Pancreas (tissue), 10 donors: ENCODE measurements around the gene SANBR. TPM values are rescaled to one million over a fixed set of nuclear protein-coding genes. Genes with fewer than 3 reads are reported as not detected.

ENCODE experiments used
- ATAC-seq, 4 donors: fragments of 200-7000 bp; cut with Tn5 transposase; one replicate each; pipeline versions ENCODE4 v1.8.0 to v1.9.1; 2020; ENCODE audit warnings: mild to moderate bottlenecking in 4 of 4, moderate library complexity in 4 of 4
- DNase-seq, 6 donors: peaks; one replicate each; pipeline ENCODE4 v3.0.0-alpha.2; 2020
- FAIRE-seq: peaks from 2 replicates; lab custom pipeline; 2012; peaks lifted over from hg19 to GRCh38; lab: Jason Lieb, UNC
- H3K27ac ChIP-seq, 4 donors: fragments of 200-600 bp; sonication (generic); 1 replicate in 3 of 4; 2 replicates in 1 of 4; pipeline versions ENCODE4 v1.5.0 to v1.8.0; 2020
- H3K27me3 ChIP-seq, 4 donors: fragments of 200-600 bp; one replicate each; pipeline ENCODE4 v1.8.0; 2021
- H3K36me3 ChIP-seq, 3 donors: fragments of 200-600 bp; sonication (generic) in 1 of 3; one replicate each; pipeline versions ENCODE4 v1.5.0 to v1.8.0; 2020 to 2021
- H3K4me1 ChIP-seq, 3 donors: fragments of 200-600 bp; one replicate each; pipeline ENCODE4 v1.8.0; 2021
- H3K4me3 ChIP-seq, 4 donors: fragments of 200-600 bp; sonication (generic) in 2 of 4; one replicate each; pipeline versions ENCODE4 v1.5.0 to v1.8.0; 2020 to 2021
- H3K9me3 ChIP-seq, 4 donors: fragments of 200-600 bp; one replicate each; pipeline ENCODE4 v1.8.0; 2021
- WGBS, 2 donors: extraction: QIAGEN DNeasy Blood & Tissue Kit; methylation state at CpG; one replicate each; pipeline ENCODE4 v1.1.7; 2013; 5-methylcytosine and 5-hydroxymethylcytosine counted together
- intact Hi-C, 3 donors: fragments of 100-400 bp; cut with DNase I; formaldehyde crosslinking; loops; one replicate each; pipeline versions ENCODE4 v1.11.1 to v1.14.2; 2022
- polyA plus RNA-seq, 2 donors: library from polyadenylated mRNA; stranded (reverse); fragments of 200-250 nt; gene quantifications; one replicate each; pipeline ENCODE4 v1.2.3, GENCODE V29; 2013
- total RNA-seq, 6 donors: library from RNA; stranded (reverse); fragmentation: NEBNext Ultra II Directional in 4 of 6; extraction: Animal tissue kit (Norgen Biotek cat#: 25700) in 4 of 6; gene quantifications; one replicate each; pipeline versions ENCODE4 v1.2.1 to v1.2.4, GENCODE V29; 2021 to 2023
- TF ChIP-seq, protein P1 (sequence below), 4 donors: fragments of 200-600 bp; sonication (generic) in 3 of 4; IDR thresholded peaks; one replicate each; pipeline versions ENCODE4 v1.5.0 to v1.8.0; 2021; ENCODE audit warnings: antibody characterized with exemption in 4 of 4
- donor health status: healthy with polysubstance abuse.
- donor health status: DM: no; HTN: no; CAD: no; lungs with moderate emphysema.
- donor health status: DM: no; HTN: no; CAD: no.
- donor health status: control.
- donor health status: control.
- donor health status: Bipolar disorder and iron deficiency.
- donor health status: DM: yes; HTN: yes; CAD: no.
- donor health status: DM: no; HTN: no; CAD: no.
- donor health status: DM: no; HTN: no; CAD: no.
- donor health status: DM: yes; HTN: yes; CAD: no.

SANBR gene
- 1 to 10 TPM; 1.7 to 5.1 (median 3.4) TPM for total RNA-seq
- 1 to 10 TPM; 2.6 to 2.7 TPM for polyA plus RNA-seq

- FAIRE-seq (no peak), DNase-seq (peak; percentile 84 to 94 (median 88)), ATAC-seq (peak; percentile 98 to 100 (median 99))
- TF ChIP-seq, protein P1, sequence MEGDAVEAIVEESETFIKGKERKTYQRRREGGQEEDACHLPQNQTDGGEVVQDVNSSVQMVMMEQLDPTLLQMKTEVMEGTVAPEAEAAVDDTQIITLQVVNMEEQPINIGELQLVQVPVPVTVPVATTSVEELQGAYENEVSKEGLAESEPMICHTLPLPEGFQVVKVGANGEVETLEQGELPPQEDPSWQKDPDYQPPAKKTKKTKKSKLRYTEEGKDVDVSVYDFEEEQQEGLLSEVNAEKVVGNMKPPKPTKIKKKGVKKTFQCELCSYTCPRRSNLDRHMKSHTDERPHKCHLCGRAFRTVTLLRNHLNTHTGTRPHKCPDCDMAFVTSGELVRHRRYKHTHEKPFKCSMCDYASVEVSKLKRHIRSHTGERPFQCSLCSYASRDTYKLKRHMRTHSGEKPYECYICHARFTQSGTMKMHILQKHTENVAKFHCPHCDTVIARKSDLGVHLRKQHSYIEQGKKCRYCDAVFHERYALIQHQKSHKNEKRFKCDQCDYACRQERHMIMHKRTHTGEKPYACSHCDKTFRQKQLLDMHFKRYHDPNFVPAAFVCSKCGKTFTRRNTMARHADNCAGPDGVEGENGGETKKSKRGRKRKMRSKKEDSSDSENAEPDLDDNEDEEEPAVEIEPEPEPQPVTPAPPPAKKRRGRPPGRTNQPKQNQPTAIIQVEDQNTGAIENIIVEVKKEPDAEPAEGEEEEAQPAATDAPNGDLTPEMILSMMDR (IDR thresholded peaks at IDR 0.05): no peak
- peak within 1 kb of the TSS; percentile 35 to 77 (median 66) for H3K27ac ChIP-seq
- intact Hi-C loops: no loop called here
- H3K9me3 ChIP-seq: no peaks in the 10 kb centered on the region
- no peaks in the 10 kb centered on the region for H3K27me3 ChIP-seq
- no peaks in the 10 kb centered on the region for H3K36me3 ChIP-seq
- WGBS, 2 donors: 1% methylated on average over 66 to 112 of the region's 112 CpGs
- peak within 1 kb of the TSS; percentile 77 to 94 (median 89) for H3K4me3 ChIP-seq
- peaks cover 0 to 6% (median 0%) of the 10 kb centered on the region in 3 donors for H3K4me1 ChIP-seq
Observed at GRCh38 chr2:61065714-61066709, at the start of gene SANBR. Gene SANBR, plus strand, starts transcription at chr2:61065871. Its CDS starts 4,480 bp downstream, at chr2:61070351.

- H3K27ac ChIP-seq: peak overlapping the region; percentile 75 to 91 (median 86)
- TF ChIP-seq, protein P1 (IDR thresholded peaks at IDR 0.05): no peak
- no peaks in the 10 kb centered on the region for H3K9me3 ChIP-seq
- H3K27me3 ChIP-seq: no peaks in the 10 kb centered on the region
- intact Hi-C loops: no loop called here
- ATAC-seq: peak; percentile 29 to 58 (median 52)
- WGBS, 2 donors: 7 to 12% methylated on average over 2 of the region's 2 CpGs
- FAIRE-seq: peak; percentile 26
- H3K36me3 ChIP-seq: no peaks in the 10 kb centered on the region
- peaks cover 0 to 44% (median 33%) of the 10 kb centered on the region in 3 donors for H3K4me1 ChIP-seq
- DNase-seq: no peak
- H3K4me3 ChIP-seq: peak overlapping the region in 3 of 4 donors; percentile 62 to 77 (median 74)
Observed at GRCh38 chr2:61015976-61016375, 49.7 kb upstream of the SANBR start.

- H3K27ac ChIP-seq: peak overlapping the region; percentile 75 to 91 (median 86)
- intact Hi-C loops: no loop called here
- peaks cover 0 to 40% (median 33%) of the 10 kb centered on the region in 3 donors for H3K4me1 ChIP-seq
- no peaks in the 10 kb centered on the region for H3K9me3 ChIP-seq
- DNase-seq: peak in 1 of 6 donors; percentile 30
- H3K27me3 ChIP-seq: no peaks in the 10 kb centered on the region
- no peaks in the 10 kb centered on the region for H3K36me3 ChIP-seq
- ATAC-seq: peak in 3 of 4 donors; percentile 1 to 6 (median 2)
- whole genome bisulfite sequencing, 2 donors: 0% methylated on average over 16 of the region's 16 CpGs
- TF ChIP-seq, protein P1 (IDR thresholded peaks at IDR 0.05): no peak
- no peak for FAIRE-seq
- H3K4me3 ChIP-seq: peak overlapping the region; percentile 62 to 77 (median 69)
Observed at GRCh38 chr2:61016392-61017002, 49.2 kb upstream of the SANBR start.

- Histone ChIP-seq H3K9me3 (no peaks in the 10 kb centered on the region), H3K4me1 (peaks cover 0 to 34% (median 33%) of the 10 kb centered on the region in 3 donors), H3K36me3 (no peaks in the 10 kb centered on the region), H3K4me3 (peak overlapping the region; percentile 62 to 77 (median 69)), H3K27ac (peak overlapping the region; percentile 75 to 91 (median 86)), H3K27me3 (no peaks in the 10 kb centered on the region)
- ATAC-seq (peak; percentile 76 to 86 (median 80)), FAIRE-seq (no peak), DNase-seq (peak; percentile 64 to 86 (median 72))
- intact Hi-C loops: no loop called here
- TF ChIP-seq, protein P1 (IDR thresholded peaks at IDR 0.05): no peak
- WGBS, 2 donors: 0% methylated on average over 27 of the region's 27 CpGs
Observed at GRCh38 chr2:61017003-61017555, 48.6 kb upstream of the SANBR start.
